SK-N-SH (cell line): Measurements from ENCODE around the gene FXYD5. TPM values are rescaled to one million over a fixed set of nuclear protein-coding genes. Genes with fewer than 3 reads are reported as not detected.

ENCODE experiments used
- CTCF ChIA-PET: fragments of 300-600, 350-600 bp; formaldehyde crosslinking; extraction: SDS; loops from one replicate; lab custom pipeline; 2021; lab: Yijun Ruan, JAX
- POLR2A ChIA-PET: fragments of 350-600 bp; sonication (Branson Sonifier 250); formaldehyde crosslinking; extraction: SDS; loops from one replicate; lab custom pipeline; 2020; ENCODE audit warnings: antibody characterized with exemption, inconsistent platforms; lab: Yijun Ruan, JAX
- DNase-seq: peaks from one replicate; pipeline ENCODE4 v3.0.0; 2012
- H2AFZ ChIP-seq: fragments of 200-600 bp; sonication (generic); 2 replicates; pipeline ENCODE4 v1.8.1; 2016; ENCODE audit warnings: antibody characterized with exemption, mild to moderate bottlenecking, low read depth
- H3F3A ChIP-seq: fragments of 200-600 bp; sonication (generic); replicated peaks from 2 replicates; pipeline ENCODE3; 2016; ENCODE audit warnings: antibody characterized with exemption, mild to moderate bottlenecking; ENCODE audit not compliant: insufficient read depth
- H3K27ac ChIP-seq, 2 experiments: fragments of 200-500 bp in 1 of 2; fragments of 200-600 bp in 1 of 2; sonication (Bioruptor generic) in 1 of 2; sonication (generic), shearing (Covaris generic) in 1 of 2; 2 replicates each; pipeline versions ENCODE4 v1.5.1 to v1.6.1; 2014 to 2016; ENCODE audit warnings: low read depth in 2 of 2, inconsistent platforms in 1 of 2, low read length in 1 of 2, mild to moderate bottlenecking in 1 of 2, mixed read lengths in 1 of 2
- H3K27me3 ChIP-seq: fragments of 200-600 bp; sonication (generic), shearing (Covaris generic); 2 replicates; pipeline ENCODE4 v1.6.1; 2016; ENCODE audit warnings: mixed run types; ENCODE audit not compliant: insufficient read depth
- H3K36me3 ChIP-seq, 2 experiments: fragments of 200-500 bp in 1 of 2; fragments of 200-600 bp in 1 of 2; sonication (Bioruptor generic) in 1 of 2; sonication (generic) in 1 of 2; replicated peaks in 1 of 2; 2 replicates each; pipeline versions ENCODE3 to v1.5.1; 2014 to 2016; ENCODE audit warnings: low read length in 1 of 2, mild to moderate bottlenecking in 1 of 2; ENCODE audit not compliant: insufficient read depth in 2 of 2, control insufficient read depth in 1 of 2
- H3K4me1 ChIP-seq, 2 experiments: fragments of 200-500 bp in 1 of 2; fragments of 200-600 bp in 1 of 2; sonication (Bioruptor generic) in 1 of 2; sonication (generic), shearing (Covaris generic) in 1 of 2; 2 replicates each; pipeline versions ENCODE4 v1.5.1 to v1.6.1; 2014 to 2016; ENCODE audit warnings: low read depth in 1 of 2, low read length in 1 of 2, mixed run types in 1 of 2; ENCODE audit not compliant: insufficient read depth in 2 of 2, control insufficient read depth in 1 of 2
- H3K4me2 ChIP-seq: fragments of 200-600 bp; sonication (generic), shearing (Covaris generic); 2 replicates; pipeline ENCODE4 v1.6.1; 2017; ENCODE audit warnings: mixed run types
- H3K4me3 ChIP-seq, 2 experiments: fragments of 200-500 bp in 1 of 2; fragments of 200-600 bp in 1 of 2; sonication (Bioruptor generic) in 1 of 2; sonication (generic), shearing (Covaris generic) in 1 of 2; 2 replicates each; pipeline versions ENCODE4 v1.5.1 to v1.8.1; 2014 to 2016; ENCODE audit warnings: low read depth in 2 of 2, inconsistent platforms in 1 of 2, low read length in 1 of 2, mild to moderate bottlenecking in 1 of 2, mixed read lengths in 1 of 2, moderate library complexity in 1 of 2
- H3K79me2 ChIP-seq: fragments of 200-600 bp; sonication (generic); 2 replicates; pipeline ENCODE4 v1.8.1; 2017; ENCODE audit warnings: mild to moderate bottlenecking; ENCODE audit not compliant: insufficient read depth
- H3K9ac ChIP-seq: fragments of 200-600 bp; sonication (generic); 2 replicates; pipeline ENCODE4 v1.6.1; 2017; ENCODE audit warnings: mixed run types
- H3K9me2 ChIP-seq: fragments of 200-600 bp; sonication (generic); 2 replicates; pipeline ENCODE4 v1.6.1; 2017; ENCODE audit warnings: mixed run types
- H3K9me3 ChIP-seq: fragments of 200-600 bp; sonication (generic); 2 replicates; pipeline ENCODE4 v1.6.1; 2017; ENCODE audit warnings: mixed run types, mild to moderate bottlenecking, moderate library complexity
- H4K20me1 ChIP-seq: fragments of 200-600 bp; sonication (generic); 2 replicates; pipeline ENCODE4 v1.6.1; 2017; ENCODE audit warnings: mild to moderate bottlenecking, mixed run types; ENCODE audit not compliant: insufficient read depth
- CHD2 ChIP-seq: fragments of 150-350 bp; IDR thresholded peaks from 2 replicates; pipeline ENCODE4 v1.6.1; 2018; ENCODE audit warnings: low read length; ENCODE audit not compliant: partially characterized antibody
- CTCF ChIP-seq: fragments of 200-600 bp; sonication (generic); IDR thresholded peaks from 2 replicates; pipeline ENCODE4 v1.6.1; 2017; ENCODE audit warnings: antibody characterized with exemption, mild to moderate bottlenecking, moderate library complexity
- ELF1 ChIP-seq: IDR thresholded peaks from 2 replicates; pipeline ENCODE4 v1.4.0; 2012
- EP300 ChIP-seq, 2 experiments: IDR thresholded peaks; 2 replicates each; pipeline versions ENCODE4 v1.4.0 to v1.6.1; 2012; ENCODE audit warnings: borderline replicate concordance in 1 of 2, low read depth in 1 of 2, low read length in 1 of 2
- EZH2phosphoT487 ChIP-seq: fragments of 200-600 bp; sonication (generic); IDR thresholded peaks from 2 replicates; pipeline ENCODE4 v1.6.1; 2017; ENCODE audit warnings: low read depth, mixed run types, mild to moderate bottlenecking, antibody characterized with exemption, moderate library complexity, borderline replicate concordance
- FOSL2 ChIP-seq: IDR thresholded peaks from 2 replicates; pipeline ENCODE4 v1.4.0; 2012; ENCODE audit warnings: low read depth, mild to moderate bottlenecking, moderate library complexity, borderline replicate concordance
- FOXM1 ChIP-seq: IDR thresholded peaks from 2 replicates; pipeline ENCODE4 v1.4.0; 2012; ENCODE audit warnings: low read depth, mild to moderate bottlenecking
- GATA2 ChIP-seq: sonication (generic); formaldehyde crosslinking; IDR thresholded peaks from 2 replicates; pipeline ENCODE4 v1.5.0; 2020; ENCODE audit warnings: mild to moderate bottlenecking, missing genetic modification reagents
- MAX ChIP-seq: IDR thresholded peaks from 2 replicates; pipeline ENCODE4 v1.4.0; 2012; ENCODE audit warnings: low read depth
- NFIC ChIP-seq: IDR thresholded peaks from 2 replicates; pipeline ENCODE4 v1.4.0; 2012; ENCODE audit warnings: borderline replicate concordance
- POLR2AphosphoS5 ChIP-seq: IDR thresholded peaks from 2 replicates; pipeline ENCODE4 v1.6.1; 2012; ENCODE audit warnings: low read depth, low read length
- RCOR1 ChIP-seq: fragments of 150-350 bp; IDR thresholded peaks from 2 replicates; pipeline ENCODE4 v1.6.1; 2017; ENCODE audit warnings: antibody characterized with exemption, low read length
- RFX5 ChIP-seq: IDR thresholded peaks from 2 replicates; pipeline ENCODE4 v1.6.1; 2012; ENCODE audit warnings: mild to moderate bottlenecking, improper control_type of control experiment, low read length
- TAF1 ChIP-seq: IDR thresholded peaks from 2 replicates; pipeline ENCODE4 v1.6.1; 2012; ENCODE audit warnings: low read depth, mild to moderate bottlenecking, low read length, moderate library complexity, borderline replicate concordance
- TCF12 ChIP-seq: IDR thresholded peaks from 2 replicates; pipeline ENCODE4 v1.4.0; 2012
- USF1 ChIP-seq: IDR thresholded peaks from 2 replicates; pipeline ENCODE4 v1.4.0; 2012; ENCODE audit warnings: low read depth, borderline replicate concordance
- USF2 ChIP-seq: fragments of 150-350 bp; IDR thresholded peaks from 2 replicates; pipeline ENCODE4 v1.6.1; 2017; ENCODE audit warnings: antibody characterized with exemption, low read length, low read depth, borderline replicate concordance
- YY1 ChIP-seq: IDR thresholded peaks from 2 replicates; pipeline ENCODE4 v1.4.0; 2012; ENCODE audit warnings: low read depth, mild to moderate bottlenecking
- ZBTB33 ChIP-seq: IDR thresholded peaks from 2 replicates; pipeline ENCODE4 v1.4.0; 2012; ENCODE audit warnings: low read depth, borderline replicate concordance
- WGBS: methylation state at CpG from one replicate; pipeline ENCODE4 v1.1.6; 2017; ENCODE audit warnings: low lambda C conversion rate; 5-methylcytosine and 5-hydroxymethylcytosine counted together
- polyA plus RNA-seq, 3 experiments: library from polyadenylated mRNA; depleted of rRNA; stranded (reverse); fragments of >200 nt; gene quantifications; 2 replicates each; pipeline ENCODE4 v1.2.3, GENCODE V29; 2012

Gene FXYD5
- polyA plus RNA-seq, 1 of the 3 experiments (the other 2 are of a cell fraction) = 195 TPM

GRCh38 chr19:35117116-35117515, 37.4 kb upstream of the FXYD5 start:
- DNase-seq = no peak
- H3K4me1 ChIP-seq = peaks cover 0 to 8% of the 10 kb centered on the region in 2 experiments; a peak in 1 of 4 replicates
- H3K4me3 ChIP-seq = no peak overlapping the region
- no peak overlapping the region for H3K9ac ChIP-seq
- H3K79me2 ChIP-seq = no peaks in the 10 kb centered on the region
- no peaks in the 10 kb centered on the region for H3K9me2 ChIP-seq
- H3K27me3 ChIP-seq = no peaks in the 10 kb centered on the region; the same call in 1 of the 2 replicates
- H4K20me1 ChIP-seq = no peaks in the 10 kb centered on the region
- no peaks in the 10 kb centered on the region for H3K9me3 ChIP-seq
- H3K36me3 ChIP-seq = no peaks in the 10 kb centered on the region
- ChIA-PET CTCF (interaction anchor here (1.2 to 3.9 kb wide), 5 partner anchors 19 to 50 kb away, joined by 4 to 66 read pairs (median 13); partner anchors contain the start of genes FXYD1 and LGI4), POLR2A (no interaction called here)
- no peak for TF ChIP-seq ELF1
- no peak for TF ChIP-seq POLR2AphosphoS5
- TF ChIP-seq EZH2phosphoT487 = no peak
- TF ChIP-seq CTCF = no peak
- no peak for TF ChIP-seq MAX
- TF ChIP-seq FOXM1 = no peak
- TF ChIP-seq RFX5 = no peak
- TF ChIP-seq CHD2 = no peak
- TF ChIP-seq TAF1 = no peak
- TF ChIP-seq GATA2 (CRISPR knock-in tag) = no peak
- TF ChIP-seq USF1 = no peak
- TF ChIP-seq ZBTB33 = no peak
- TF ChIP-seq TCF12 = no peak
- no peak for TF ChIP-seq RCOR1
- no peak for TF ChIP-seq NFIC
- TF ChIP-seq USF2 = no peak
- TF ChIP-seq YY1 = no peak
- no peak for TF ChIP-seq FOSL2
- no peak for TF ChIP-seq EP300 (IDR thresholded peaks at IDR 0.05; ENCODE audit: borderline replicate concordance in 1 of 2, low read depth in 1 of 2, low read length in 1 of 2)
- WGBS = 65% methylated on average over 8 of the region's 8 CpGs
- H3F3A ChIP-seq = no peaks in the 10 kb centered on the region
- no peak overlapping the region for H2AFZ ChIP-seq
- no peak overlapping the region for H3K27ac ChIP-seq
- no peak overlapping the region for H3K4me2 ChIP-seq
